Fibroblast of pulmonary artery (primary cell): ENCODE results near the gene PSD.

ENCODE experiments used
- DNase-seq: peaks from one replicate; pipeline ENCODE4 v3.0.0-alpha.2; 2010; ENCODE audit warnings: low read depth
- H3K4me3 ChIP-seq: replicated peaks from 2 replicates; pipeline ENCODE4 v1.5.1; 2011; ENCODE audit warnings: low read depth, mild to moderate bottlenecking, control low read depth, low read length, moderate library complexity
- CTCF ChIP-seq: IDR thresholded peaks from 2 replicates; pipeline ENCODE4 v1.5.1; 2011; ENCODE audit warnings: mild to moderate bottlenecking, control low read depth, low read length, inconsistent platforms; ENCODE audit errors: missing control alignments

The PSD gene

GRCh38 chr10:102395400-102396316 is 22.9 kb downstream of the PSD start, which contains the start of gene NFKB2:
Gene NFKB2 (plus strand): TSS chr10:102395705. CDS start chr10:102395960, 255 bp downstream.
- DNase-seq, result peak; percentile 88
- H3K4me3 ChIP-seq, result peak within 1 kb of the TSS; percentile 75
- TF ChIP-seq CTCF, result no peak

DNA sequence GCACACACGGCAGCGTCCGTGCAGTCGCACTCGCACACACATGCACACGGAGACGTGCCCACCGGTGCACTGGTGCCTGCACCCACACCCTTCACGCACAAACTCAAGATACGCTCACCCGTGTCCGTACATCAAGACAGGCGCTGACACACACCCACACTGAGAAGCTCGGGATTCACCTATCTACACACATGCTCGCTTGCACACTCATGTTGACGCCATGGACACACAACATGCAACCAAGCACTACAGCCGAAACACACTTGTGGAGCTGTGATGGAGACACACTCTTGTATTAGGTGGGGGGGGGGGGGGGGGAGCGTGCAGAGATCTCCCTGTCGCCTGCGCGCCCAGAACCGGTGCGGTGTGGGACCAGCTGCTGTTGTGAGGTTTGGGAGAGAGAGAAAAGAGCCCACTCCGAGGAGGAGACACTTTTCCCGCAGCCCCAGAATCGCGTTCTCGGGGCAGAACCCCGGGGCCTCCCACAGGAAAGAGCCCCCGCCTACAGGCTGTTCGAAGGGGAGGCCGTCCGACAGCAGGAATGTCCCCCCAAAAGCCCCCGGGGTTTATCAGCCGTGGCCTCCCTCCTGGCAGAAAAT is 23.7 kb downstream of the PSD start:
- peak; percentile 54 for DNase-seq
- H3K4me3 ChIP-seq, result peak overlapping the region; percentile 75
- no peak for TF ChIP-seq CTCF

DNA sequence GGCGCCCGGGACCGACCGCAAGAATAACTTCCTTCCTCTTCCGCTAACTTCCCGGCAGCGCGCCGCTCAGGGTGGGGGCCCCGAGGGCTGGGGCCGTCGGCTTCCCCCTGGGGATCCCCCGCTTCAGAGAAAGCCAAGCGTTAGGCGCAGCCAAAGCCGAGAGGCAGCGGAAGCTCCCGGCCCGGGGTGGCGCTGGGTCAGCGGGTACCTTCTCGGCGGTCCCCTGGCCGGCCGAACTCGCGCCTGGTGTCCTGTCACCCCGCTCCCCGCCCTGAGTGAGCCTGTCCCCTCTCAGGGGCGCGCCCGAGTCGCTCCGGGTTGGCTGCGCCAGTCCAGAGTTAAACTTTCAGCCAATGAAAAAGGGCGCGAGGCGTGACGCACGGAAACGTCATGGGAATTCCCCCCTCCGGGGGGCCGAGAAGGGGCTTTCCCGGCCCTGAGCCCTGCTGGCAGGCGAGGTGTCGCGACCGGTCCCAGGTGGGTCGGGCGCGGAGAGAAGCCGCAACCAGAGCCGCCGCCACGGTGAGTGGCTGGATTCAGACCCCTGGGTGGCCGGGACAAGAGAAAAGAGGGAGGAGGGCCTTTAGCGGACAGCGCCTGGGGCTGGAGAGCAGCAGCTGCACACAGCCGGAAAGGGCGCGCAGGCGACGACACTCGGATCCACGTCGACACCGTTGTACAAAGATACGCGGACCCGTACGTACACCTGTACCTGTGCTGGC is 24.3 kb downstream of the PSD start:
- H3K4me3 ChIP-seq, result peak overlapping the region; percentile 75
- DNase-seq, result peak; percentile 95
- no peak for TF ChIP-seq CTCF

GRCh38 chr10:102393411-102394078 is 25.0 kb downstream of the PSD start:
- DNase-seq, result no peak
- peak; percentile 72 for TF ChIP-seq CTCF
- peak overlapping the region; percentile 75 for H3K4me3 ChIP-seq

- TF ChIP-seq CTCF, result no peak
- H3K4me3 ChIP-seq, result no peak overlapping the region
- DNase-seq, result no peak
Observed at GRCh38 chr10:102392306-102392705, 26.3 kb downstream of the PSD start.

DNA sequence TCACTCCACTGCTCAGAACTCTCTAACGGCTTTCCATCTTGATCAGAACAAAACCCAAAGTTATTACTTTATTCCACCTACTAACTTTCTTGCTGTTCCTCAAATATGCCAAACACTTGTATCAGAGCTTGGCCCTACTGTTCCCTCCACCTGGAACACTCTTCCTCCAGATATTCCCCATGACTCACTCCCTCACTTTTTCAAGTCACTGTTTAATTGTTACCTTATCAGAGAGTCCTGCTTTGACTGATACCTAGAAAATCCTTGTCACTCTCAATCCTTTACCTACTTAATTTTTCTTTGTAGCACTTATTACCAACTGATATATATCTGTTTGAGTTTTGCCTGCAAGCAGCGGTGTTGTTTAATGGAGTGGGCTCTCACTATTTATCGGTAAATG is 28.7 kb downstream of the PSD start:
- no peak for DNase-seq
- TF ChIP-seq CTCF, result no peak
- no peak overlapping the region for H3K4me3 ChIP-seq
